Ramos (cell line): Measurements from ENCODE around the gene PRAMEF13.
"Not testable (repeated sequence)": the region's sequence is repeated elsewhere in the genome, so short reads cannot be mapped to it uniquely, and the experiment has no call there.

Source experiments
- in situ Hi-C: fragments of 300-500 bp; cut with MboI; formaldehyde crosslinking; loops from one replicate; pipeline ENCODE4 v1.14.3; 2022; ENCODE audit warnings: low sequenced_read_pairs; ENCODE audit not compliant: unreplicated experiment

Gene PRAMEF13

GRCh38 chr1:13201309-13201708 lies at the start of gene PRAMEF13:
PRAMEF13 (minus strand) TSS chr1:13201409; CDS start chr1:13199589, 1,820 bp downstream.
- in situ Hi-C loops = not testable (repeated sequence)

GRCh38 chr1:13247122-13247521 lies 45.9 kb upstream of the PRAMEF13 start:
- in situ Hi-C loops = not testable (repeated sequence)

GRCh38 chr1:13246554-13246871 lies 45.3 kb upstream of the PRAMEF13 start:
- in situ Hi-C loops = not testable (repeated sequence)

- in situ Hi-C loops = not testable (repeated sequence)
Observed at GRCh38 chr1:13245841-13246553, 44.8 kb upstream of the PRAMEF13 start.

GRCh38 chr1:13243536-13244263 lies 42.5 kb upstream of the PRAMEF13 start:
- in situ Hi-C loops = not testable (repeated sequence)

GRCh38 chr1:13239633-13240032 lies 38.4 kb upstream of the PRAMEF13 start:
- in situ Hi-C loops = not testable (repeated sequence)

- in situ Hi-C loops = not testable (repeated sequence)
Observed at GRCh38 chr1:13237572-13237971, 36.4 kb upstream of the PRAMEF13 start.

GRCh38 chr1:13234057-13234456 lies 32.8 kb upstream of the PRAMEF13 start:
- in situ Hi-C loops = not testable (repeated sequence)

GRCh38 chr1:13232056-13232455 lies 30.8 kb upstream of the PRAMEF13 start:
- in situ Hi-C loops = not testable (repeated sequence)

- in situ Hi-C loops = not testable (repeated sequence)
Observed at GRCh38 chr1:13231061-13231750, 30.0 kb upstream of the PRAMEF13 start.

GRCh38 chr1:13230601-13231000 lies 29.4 kb upstream of the PRAMEF13 start:
- in situ Hi-C loops = not testable (repeated sequence)

GRCh38 chr1:13230096-13230495 lies 28.9 kb upstream of the PRAMEF13 start:
- in situ Hi-C loops = not testable (repeated sequence)

- in situ Hi-C loops = no loop called here
Observed at GRCh38 chr1:13228343-13228781, 27.2 kb upstream of the PRAMEF13 start.

- in situ Hi-C loops = not testable (repeated sequence)
Observed at GRCh38 chr1:13227271-13228055, 26.3 kb upstream of the PRAMEF13 start.

- in situ Hi-C loops = not testable (repeated sequence)
Observed at GRCh38 chr1:13225675-13226204, 24.5 kb upstream of the PRAMEF13 start, which contains the start of gene PRAMEF18. PRAMEF18 (minus strand) TSS chr1:13226154; CDS start chr1:13226106, 48 bp downstream.

GRCh38 chr1:13224480-13225060 lies 23.4 kb upstream of the PRAMEF13 start:
- in situ Hi-C loops = no loop called here

GRCh38 chr1:13222788-13223187 lies 21.6 kb upstream of the PRAMEF13 start:
- in situ Hi-C loops = not testable (repeated sequence)

GRCh38 chr1:13219203-13219602 lies 18.0 kb upstream of the PRAMEF13 start:
- in situ Hi-C loops = not testable (repeated sequence)

- in situ Hi-C loops = not testable (repeated sequence)
Observed at GRCh38 chr1:13216619-13217018, 15.4 kb upstream of the PRAMEF13 start.
